Fibroblast of lung (primary cell): Measurements from ENCODE around the gene PLCD4.

Experiments
- CTCF ChIP-seq, 2 donors: IDR thresholded peaks in 1 of 2; conservative IDR thresholded peaks in 1 of 2; 1 replicate in 1 of 2; 2 replicates in 1 of 2; pipeline ENCODE4 v1.5.1; 2011 to 2012; ENCODE audit warnings: low read length in 2 of 2, control low read depth in 1 of 2, inconsistent platforms in 1 of 2, low read depth in 1 of 2, mild to moderate bottlenecking in 1 of 2
- EZH2 ChIP-seq: IDR thresholded peaks from 2 replicates; pipeline ENCODE4 v1.5.1; 2012; ENCODE audit warnings: low read length, control low read depth, mild to moderate bottlenecking; ENCODE audit errors: missing control alignments

DNA sequence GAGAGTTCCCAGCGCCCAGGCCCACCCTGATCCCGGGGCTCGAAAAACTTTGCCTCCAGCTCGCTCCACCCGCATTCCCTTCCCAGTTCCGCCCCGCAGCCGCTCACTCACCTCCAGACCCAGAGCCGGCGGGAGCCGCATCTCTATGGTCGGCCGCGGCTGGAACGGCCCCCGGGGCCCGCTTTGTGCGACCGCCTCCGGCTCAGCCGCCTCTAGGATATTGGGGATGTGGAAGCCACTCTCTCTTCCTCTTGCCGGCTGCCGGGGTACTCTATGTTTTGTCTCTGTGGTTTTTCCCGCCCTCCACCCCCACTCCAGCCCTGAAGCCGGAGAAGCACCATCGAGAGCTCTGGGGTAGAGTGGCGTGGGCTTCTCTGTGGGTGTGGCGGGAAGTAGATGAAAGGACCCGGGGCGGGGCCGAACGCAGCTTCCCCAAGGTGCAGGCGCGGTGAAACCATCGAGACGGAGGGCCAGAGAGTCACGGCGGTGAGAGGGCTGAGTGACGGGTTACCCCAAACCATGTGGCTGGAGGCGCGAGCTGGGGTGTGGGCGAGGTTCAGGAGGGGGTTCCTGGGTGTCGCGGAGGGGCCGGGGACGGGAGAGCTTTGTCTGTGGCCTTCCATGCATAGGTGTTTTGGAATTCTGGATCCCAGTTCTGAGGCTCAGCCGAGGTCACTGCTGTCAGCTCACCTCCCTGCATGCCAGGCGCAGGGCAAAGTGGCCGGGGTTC is 51.7 kb downstream of the PLCD4 start, which contains the start of the genes BCS1L and ZNF142:
- TF ChIP-seq EZH2 (no peak), CTCF (conservative IDR thresholded peaks at IDR 0.05 in 1 of 2, IDR thresholded peaks at IDR 0.05 in 1 of 2; ENCODE audit: low read depth in 1 of 2, low read length in 2 of 2) (no peak)
